ENCODE measurements around the gene FPR1.

- TF ChIP-seq CTCF (IDR thresholded peaks at IDR 0.05; ENCODE audit: low read depth, low read length, poor library complexity, severe bottlenecking) = no peak
- TF ChIP-seq EZH2phosphoT487 (IDR thresholded peaks at IDR 0.05; ENCODE audit: borderline replicate concordance, low read length) = no peak
Measured at GRCh38 chr19:51699170-51699569, 52.5 kb downstream of the FPR1 start.

All from DOHH2 (cell line).